Activated T-cell treated with anti-CD3 and anti-CD28 coated beads, Interleukin-2, amount 50 U/mL, for 24 hours (primary cell): ENCODE results near the gene FKBP5.

Experiments
- DNase-seq: peaks from one replicate; pipeline ENCODE4 v3.0.0-alpha.2; 2020
- H3K27ac Mint-ChIP-seq: 2 replicates; pipeline ENCODE4 v1.8.0; 2020; ENCODE audit warnings: mild to moderate bottlenecking, mixed read lengths
- H3K27me3 Mint-ChIP-seq: 2 replicates; pipeline ENCODE4 v1.8.0; 2020; ENCODE audit warnings: mixed read lengths
- H3K36me3 Mint-ChIP-seq: 2 replicates; pipeline ENCODE4 v1.8.0; 2020; ENCODE audit warnings: low read depth, mixed read lengths
- H3K4me1 Mint-ChIP-seq: 2 replicates; pipeline ENCODE4 v1.8.0; 2020; ENCODE audit warnings: low read depth, mixed read lengths
- H3K4me3 Mint-ChIP-seq: 2 replicates; pipeline ENCODE4 v1.8.0; 2020; ENCODE audit warnings: mild to moderate bottlenecking, moderate library complexity, mixed read lengths
- H3K9me3 Mint-ChIP-seq: 2 replicates; pipeline ENCODE4 v1.8.0; 2020; ENCODE audit warnings: mixed read lengths

The FKBP5 gene

GRCh38 chr6:35566794-35567193 lies 121.9 kb downstream of the FKBP5 start:
- H3K9me3 Mint-ChIP-seq, result no peaks in the 10 kb centered on the region
- H3K4me1 Mint-ChIP-seq, result peaks cover 6% of the 10 kb centered on the region
- H3K4me3 Mint-ChIP-seq, result no peak overlapping the region
- H3K27ac Mint-ChIP-seq, result peak overlapping the region; percentile 53
- no peak for DNase-seq
- H3K27me3 Mint-ChIP-seq, result peaks cover 4% of the 10 kb centered on the region
- peaks cover 7% of the 10 kb centered on the region for H3K36me3 Mint-ChIP-seq

GRCh38 chr6:35564733-35565132 lies 124.0 kb downstream of the FKBP5 start:
- H3K27me3 Mint-ChIP-seq, result peaks cover 4% of the 10 kb centered on the region
- no peaks in the 10 kb centered on the region for H3K9me3 Mint-ChIP-seq
- no peaks in the 10 kb centered on the region for H3K36me3 Mint-ChIP-seq
- H3K27ac Mint-ChIP-seq, result no peak overlapping the region
- peaks cover 6% of the 10 kb centered on the region for H3K4me1 Mint-ChIP-seq
- DNase-seq, result no peak
- H3K4me3 Mint-ChIP-seq, result no peak overlapping the region

GRCh38 chr6:35562060-35562459 lies 126.7 kb downstream of the FKBP5 start:
- Mint-ChIP-seq H3K4me1 (peaks cover 3% of the 10 kb centered on the region), H3K36me3 (no peaks in the 10 kb centered on the region), H3K4me3 (no peak overlapping the region), H3K9me3 (no peaks in the 10 kb centered on the region), H3K27me3 (peaks cover 4% of the 10 kb centered on the region), H3K27ac (no peak overlapping the region)
- no peak for DNase-seq

GRCh38 chr6:35561113-35561512 lies 127.6 kb downstream of the FKBP5 start:
- peaks cover 4% of the 10 kb centered on the region for H3K27me3 Mint-ChIP-seq
- H3K9me3 Mint-ChIP-seq, result no peaks in the 10 kb centered on the region
- H3K27ac Mint-ChIP-seq, result no peak overlapping the region
- H3K36me3 Mint-ChIP-seq, result no peaks in the 10 kb centered on the region
- no peak for DNase-seq
- H3K4me1 Mint-ChIP-seq, result no peaks in the 10 kb centered on the region
- no peak overlapping the region for H3K4me3 Mint-ChIP-seq

- H3K27me3 Mint-ChIP-seq, result peaks cover 6% of the 10 kb centered on the region
- H3K36me3 Mint-ChIP-seq, result no peaks in the 10 kb centered on the region
- H3K27ac Mint-ChIP-seq, result no peak overlapping the region
- H3K4me1 Mint-ChIP-seq, result no peaks in the 10 kb centered on the region
- H3K4me3 Mint-ChIP-seq, result no peak overlapping the region
- no peaks in the 10 kb centered on the region for H3K9me3 Mint-ChIP-seq
- no peak for DNase-seq
These were observed 130.1 kb downstream of the FKBP5 start for GRCh38 chr6:35558571-35558970.

- Mint-ChIP-seq H3K27me3 (peaks cover 2% of the 10 kb centered on the region), H3K9me3 (no peaks in the 10 kb centered on the region)
These were observed 131.5 kb downstream of the FKBP5 start for GRCh38 chr6:35557239-35557638.

GRCh38 chr6:35554811-35555210 lies 133.9 kb downstream of the FKBP5 start:
- Mint-ChIP-seq H3K27me3 (peaks cover 2% of the 10 kb centered on the region), H3K4me1 (peaks cover 5% of the 10 kb centered on the region), H3K4me3 (no peak overlapping the region), H3K36me3 (no peaks in the 10 kb centered on the region), H3K27ac (no peak overlapping the region), H3K9me3 (peaks cover 3% of the 10 kb centered on the region)
- no peak for DNase-seq

More at GRCh38 chr6:35557239-35557638, 131.5 kb downstream of the FKBP5 start:
- DNase-seq, result no peak
- no peaks in the 10 kb centered on the region for H3K36me3 Mint-ChIP-seq
- no peak overlapping the region for H3K4me3 Mint-ChIP-seq
- peaks cover 3% of the 10 kb centered on the region for H3K4me1 Mint-ChIP-seq
- H3K27ac Mint-ChIP-seq, result no peak overlapping the region

GRCh38 chr6:35553315-35553714 lies 135.4 kb downstream of the FKBP5 start:
- DNase-seq, result no peak
- Mint-ChIP-seq H3K9me3 (peaks cover 3% of the 10 kb centered on the region), H3K36me3 (no peaks in the 10 kb centered on the region), H3K4me1 (peaks cover 5% of the 10 kb centered on the region), H3K27ac (no peak overlapping the region), H3K27me3 (peaks cover 2% of the 10 kb centered on the region), H3K4me3 (no peak overlapping the region)

GRCh38 chr6:35552285-35552917 lies 136.3 kb downstream of the FKBP5 start:
- Mint-ChIP-seq H3K36me3 (no peaks in the 10 kb centered on the region), H3K4me1 (peaks cover 5% of the 10 kb centered on the region), H3K9me3 (peaks cover 3% of the 10 kb centered on the region), H3K27me3 (peaks cover 2% of the 10 kb centered on the region), H3K4me3 (no peak overlapping the region), H3K27ac (no peak overlapping the region)
- DNase-seq, result peak; percentile 75

- H3K4me1 Mint-ChIP-seq, result peaks cover 5% of the 10 kb centered on the region
- no peaks in the 10 kb centered on the region for H3K36me3 Mint-ChIP-seq
- H3K9me3 Mint-ChIP-seq, result peaks cover 3% of the 10 kb centered on the region
- no peak overlapping the region for H3K4me3 Mint-ChIP-seq
- no peak for DNase-seq
- no peak overlapping the region for H3K27ac Mint-ChIP-seq
- H3K27me3 Mint-ChIP-seq, result peaks cover 2% of the 10 kb centered on the region
These were observed 138.3 kb downstream of the FKBP5 start for GRCh38 chr6:35550437-35550836.

- Mint-ChIP-seq H3K27me3 (no peaks in the 10 kb centered on the region), H3K27ac (no peak overlapping the region), H3K4me3 (no peak overlapping the region), H3K4me1 (peaks cover 10% of the 10 kb centered on the region), H3K36me3 (no peaks in the 10 kb centered on the region), H3K9me3 (peaks cover 3% of the 10 kb centered on the region)
- DNase-seq, result no peak
These were observed 141.0 kb downstream of the FKBP5 start for GRCh38 chr6:35547676-35548075.

GRCh38 chr6:35544769-35545361 lies 143.8 kb downstream of the FKBP5 start:
- DNase-seq, result no peak
- no peaks in the 10 kb centered on the region for H3K27me3 Mint-ChIP-seq
- no peak overlapping the region for H3K4me3 Mint-ChIP-seq
- no peaks in the 10 kb centered on the region for H3K9me3 Mint-ChIP-seq
- H3K27ac Mint-ChIP-seq, result no peak overlapping the region
- H3K36me3 Mint-ChIP-seq, result no peaks in the 10 kb centered on the region
- H3K4me1 Mint-ChIP-seq, result peaks cover 5% of the 10 kb centered on the region

- no peak overlapping the region for H3K27ac Mint-ChIP-seq
- no peaks in the 10 kb centered on the region for H3K36me3 Mint-ChIP-seq
- no peak overlapping the region for H3K4me3 Mint-ChIP-seq
- no peaks in the 10 kb centered on the region for H3K9me3 Mint-ChIP-seq
- H3K4me1 Mint-ChIP-seq, result peaks cover 5% of the 10 kb centered on the region
- no peaks in the 10 kb centered on the region for H3K27me3 Mint-ChIP-seq
- DNase-seq, result no peak
These were observed 145.1 kb downstream of the FKBP5 start for GRCh38 chr6:35543459-35544193.

GRCh38 chr6:35541836-35542235 lies 146.9 kb downstream of the FKBP5 start:
- no peaks in the 10 kb centered on the region for H3K9me3 Mint-ChIP-seq
- H3K27me3 Mint-ChIP-seq, result no peaks in the 10 kb centered on the region
- H3K4me1 Mint-ChIP-seq, result peaks cover 5% of the 10 kb centered on the region
- H3K27ac Mint-ChIP-seq, result no peak overlapping the region
- H3K36me3 Mint-ChIP-seq, result no peaks in the 10 kb centered on the region
- no peak overlapping the region for H3K4me3 Mint-ChIP-seq
- DNase-seq, result no peak

- Mint-ChIP-seq H3K4me1 (peaks cover 8% of the 10 kb centered on the region), H3K36me3 (no peaks in the 10 kb centered on the region), H3K4me3 (no peak overlapping the region), H3K9me3 (no peaks in the 10 kb centered on the region), H3K27ac (no peak overlapping the region), H3K27me3 (no peaks in the 10 kb centered on the region)
- no peak for DNase-seq
These were observed 149.5 kb downstream of the FKBP5 start for GRCh38 chr6:35539223-35539622.
